ENCODE data around the gene SNX25. TPM values are rescaled to one million over a fixed set of nuclear protein-coding genes. Genes with fewer than 3 reads are reported as not detected.

The SNX25 gene
- total and polyA plus RNA-seq, 10 of the 15 experiments (the other 5 are each of a cell fraction or from before 2014, with no cell fraction given): 11.2 to 117 (median 62.8) TPM

GRCh38 chr4:185283723-185284122 is 74.3 kb downstream of the SNX25 start:
- POLR2A ChIA-PET: no interaction called here
- no peak for FAIRE-seq

More at GRCh38 chr4:185283723-185284122, 74.3 kb downstream of the SNX25 start:
- Histone ChIP-seq H3K9me3 (replicated peaks; ENCODE audit: control insufficient read depth, insufficient read depth, low read length) (no peaks in the 10 kb centered on the region), H4K20me1 (ENCODE audit: control insufficient read depth, insufficient read depth) (no peaks in the 10 kb centered on the region), H3K4me2 (ENCODE audit: control insufficient read depth, insufficient read depth) (no peak overlapping the region), H2AFZ (ENCODE audit: control insufficient read depth, low read depth, low read length) (no peak overlapping the region), H3K79me2 (ENCODE audit: control insufficient read depth, insufficient read depth, low read length) (no peaks in the 10 kb centered on the region), H3K9ac (ENCODE audit: control insufficient read depth, insufficient read depth, low read length) (no peak overlapping the region), H3K36me3 (ENCODE audit: control insufficient read depth in 2 of 2, insufficient read depth in 2 of 2, low read length in 1 of 2) (peaks cover 0 to 14% of the 10 kb centered on the region in 2 experiments; a peak in 3 of 4 replicates), H3K4me1 (ENCODE audit: control insufficient read depth, insufficient read depth, low read length) (no peaks in the 10 kb centered on the region), H3K27me3 (replicated peaks in 1 of 2; ENCODE audit: control insufficient read depth in 2 of 2, insufficient read depth in 2 of 2, low read length in 1 of 2) (no peaks in the 10 kb centered on the region), H3K4me3 (no peak overlapping the region), H3K27ac (ENCODE audit: control insufficient read depth, insufficient read depth) (no peak overlapping the region)
- in situ Hi-C loops (cut with MboI): no loop called here
- DNase-seq (ENCODE audit: low read depth, low spot score) (no peak), ATAC-seq (no peak)
- no TSS peak for BruUV-seq (replicated peaks)
- intact Hi-C loops (cut with micrococcal nuclease; ENCODE audit: unreplicated experiment): no loop called here
- SMC1A ChIA-PET (ENCODE audit: uncharacterized antibody, unreplicated experiment): interaction anchor here (1.2 to 1.4 kb wide), 3 partner anchors 20 to 25 kb away, joined by 3 to 5 read pairs (median 4); no protein-coding TSS in a partner anchor
- RAD21 ChIA-PET (ENCODE audit: unreplicated experiment): no interaction called here
- TF ChIP-seq MYC (IDR thresholded peaks at IDR 0.05; ENCODE audit: insufficient read depth, insufficient read length, insufficient replicate concordance, low read length, severe bottlenecking): no peak
- no peak for TF ChIP-seq EED (IDR thresholded peaks at IDR 0.05; ENCODE audit: low read depth)
- TF ChIP-seq SIX5 (IDR thresholded peaks at IDR 0.05; ENCODE audit: low read depth, low read length, severe bottlenecking): no peak
- TF ChIP-seq CBFB (IDR thresholded peaks at IDR 0.05; ENCODE audit: low read depth): no peak
- no peak for TF ChIP-seq FOXM1 (IDR thresholded peaks at IDR 0.05; ENCODE audit: low read depth, low read length)
- no peak for TF ChIP-seq MLLT1 (IDR thresholded peaks at IDR 0.05)
- no peak for TF ChIP-seq ZSCAN29 (IDR thresholded peaks at IDR 0.05)
- no peak for TF ChIP-seq SMAD5 (IDR thresholded peaks at IDR 0.05; ENCODE audit: low read depth)
- no peak for TF ChIP-seq SP1 (IDR thresholded peaks at IDR 0.05; ENCODE audit: low read depth, low read length)
- TF ChIP-seq ZBTB40 (IDR thresholded peaks at IDR 0.05; ENCODE audit: borderline replicate concordance): no peak
- CTCF ChIA-PET: interaction anchor here (1.1 kb wide), 1 partner anchor 31 kb away, joined by 3 read pairs; no protein-coding TSS in a partner anchor
